Esophagus squamous epithelium (tissue), 5 donors: ENCODE data around the gene TRERF1. TPM values are rescaled to one million over a fixed set of nuclear protein-coding genes. Genes with fewer than 3 reads are reported as not detected.

Experiments
- DNase-seq: peaks from one replicate; lab custom pipeline; 2025; lab: John Stamatoyannopoulos, UW
- H3K27ac ChIP-seq, 4 donors: fragments of 200-600 bp; sonication (generic); one replicate each; pipeline ENCODE4 v1.5.1; 2016 to 2019; ENCODE audit warnings: mild to moderate bottlenecking in 1 of 4
- H3K27me3 ChIP-seq, 4 donors: fragments of 200-600 bp; sonication (generic); 1 replicate in 3 of 4; 2 replicates in 1 of 4; pipeline versions ENCODE4 v1.5.1 to v1.6.0; 2017 to 2021; ENCODE audit warnings: antibody characterized with exemption in 1 of 4
- H3K36me3 ChIP-seq, 3 donors: fragments of 200-600 bp; sonication (generic); one replicate each; pipeline ENCODE4 v1.5.1; 2016 to 2019
- H3K4me1 ChIP-seq, 3 donors: fragments of 200-600 bp; sonication (generic); one replicate each; pipeline ENCODE4 v1.5.1; 2017 to 2019
- H3K4me3 ChIP-seq, 4 donors: fragments of 200-600 bp; sonication (generic); 1 replicate in 3 of 4; 2 replicates in 1 of 4; pipeline ENCODE4 v1.5.1; 2016 to 2019; ENCODE audit warnings: mild to moderate bottlenecking in 2 of 4, moderate library complexity in 1 of 4
- H3K9me3 ChIP-seq, 3 donors: fragments of 200-600 bp; sonication (generic); one replicate each; pipeline ENCODE4 v1.5.1; 2016 to 2019
- CTCF ChIP-seq, 6 experiments: fragments of 450-650 bp in 4 of 6; fragments of 200-600 bp in 2 of 6; sonication (generic) in 2 of 6; IDR thresholded peaks; one replicate each; pipeline ENCODE4 v1.5.1; 2016 to 2019; ENCODE audit warnings: antibody characterized with exemption in 6 of 6, mild to moderate bottlenecking in 4 of 6, moderate library complexity in 4 of 6
- POLR2A ChIP-seq, 4 donors: fragments of 450-650 bp; IDR thresholded peaks; one replicate each; pipeline ENCODE4 v1.6.1; 2017; ENCODE audit warnings: antibody characterized with exemption in 4 of 4, mild to moderate bottlenecking in 4 of 4, moderate library complexity in 3 of 4
- WGBS, 2 donors: methylation state at CpG; one replicate each; pipeline ENCODE4 v1.1.5; 2018; 5-methylcytosine and 5-hydroxymethylcytosine counted together
- intact Hi-C: fragments of 100-400 bp; cut with DNase I; formaldehyde crosslinking; loops from one replicate; pipeline ENCODE4 v1.15.0; 2022
- total RNA-seq, 4 donors: library from RNA; depleted of rRNA; stranded (reverse); fragments of >200 nt; gene quantifications; one replicate each; pipeline ENCODE4 v1.1.0, GENCODE V29; 2016
- donor health status: DM: yes; HTN: yes; CAD: no.

TRERF1 gene
- total RNA-seq, 4 donors from 2014 or later = 5.5 to 13.8 (median 11.5) TPM

GRCh38 chr6:42443312-42444060, 8.2 kb downstream of the TRERF1 start:
- TF ChIP-seq POLR2A (IDR thresholded peaks at IDR 0.05) = no peak
- no peak for TF ChIP-seq CTCF (IDR thresholded peaks at IDR 0.05)
- Histone ChIP-seq H3K27me3 (no peaks in the 10 kb centered on the region), H3K4me3 (peak overlapping the region in 1 of 4 donors; percentile 33), H3K9me3 (no peaks in the 10 kb centered on the region), H3K27ac (peak overlapping the region in 3 of 4 donors; percentile 66 to 74 (median 68)), H3K36me3 (no peaks in the 10 kb centered on the region), H3K4me1 (peaks cover 5 to 86% (median 22%) of the 10 kb centered on the region in 3 donors)
- intact Hi-C loops = no loop called here
- no peak for DNase-seq
- WGBS, 2 donors = 72 to 81% methylated on average over 11 of the region's 11 CpGs

- H3K27ac ChIP-seq = peak overlapping the region; percentile 47 to 84 (median 72)
- intact Hi-C loops = no loop called here
- 56 to 82% methylated on average over 3 to 5 of the region's 5 CpGs for WGBS, 2 donors
- H3K27me3 ChIP-seq = no peaks in the 10 kb centered on the region
- H3K4me1 ChIP-seq = peaks cover 3 to 70% (median 22%) of the 10 kb centered on the region in 3 donors
- H3K36me3 ChIP-seq = peaks cover 0 to 11% (median 0%) of the 10 kb centered on the region in 3 donors
- no peak overlapping the region for H3K4me3 ChIP-seq
- no peaks in the 10 kb centered on the region for H3K9me3 ChIP-seq
- TF ChIP-seq CTCF (IDR thresholded peaks at IDR 0.05) (no peak), POLR2A (IDR thresholded peaks at IDR 0.05) (no peak)
- no peak for DNase-seq
These were observed 10.0 kb downstream of the TRERF1 start for GRCh38 chr6:42441697-42442081.

- Histone ChIP-seq H3K36me3 (peaks cover 0 to 11% (median 0%) of the 10 kb centered on the region in 3 donors), H3K27ac (peak overlapping the region; percentile 47 to 90 (median 79)), H3K4me3 (peak overlapping the region in 2 of 4 donors; percentile 14 to 47), H3K27me3 (no peaks in the 10 kb centered on the region), H3K9me3 (no peaks in the 10 kb centered on the region), H3K4me1 (peaks cover 3 to 68% (median 22%) of the 10 kb centered on the region in 3 donors)
- no peak for DNase-seq
- TF ChIP-seq CTCF (IDR thresholded peaks at IDR 0.05) = no peak
- TF ChIP-seq POLR2A (IDR thresholded peaks at IDR 0.05) = no peak
- intact Hi-C loops = no loop called here
- WGBS, 2 donors = 68 to 78% methylated on average over 12 of the region's 12 CpGs
These were observed 10.7 kb downstream of the TRERF1 start for GRCh38 chr6:42440778-42441696.

- peaks cover 3 to 62% (median 22%) of the 10 kb centered on the region in 3 donors for H3K4me1 ChIP-seq
- H3K9me3 ChIP-seq = no peaks in the 10 kb centered on the region
- DNase-seq = no peak
- peak overlapping the region; percentile 28 to 90 (median 79) for H3K27ac ChIP-seq
- intact Hi-C loops = no loop called here
- H3K36me3 ChIP-seq = peaks cover 0 to 11% (median 0%) of the 10 kb centered on the region in 3 donors
- no peak overlapping the region for H3K4me3 ChIP-seq
- H3K27me3 ChIP-seq = no peaks in the 10 kb centered on the region
- TF ChIP-seq CTCF (IDR thresholded peaks at IDR 0.05) (no peak), POLR2A (IDR thresholded peaks at IDR 0.05) (no peak)
- 78 to 84% methylated on average over 5 to 6 of the region's 6 CpGs for WGBS, 2 donors
These were observed 11.7 kb downstream of the TRERF1 start for GRCh38 chr6:42440027-42440426.
